Measurements from ENCODE around the gene PIH1D2.

PIH1D2 gene

DNA sequence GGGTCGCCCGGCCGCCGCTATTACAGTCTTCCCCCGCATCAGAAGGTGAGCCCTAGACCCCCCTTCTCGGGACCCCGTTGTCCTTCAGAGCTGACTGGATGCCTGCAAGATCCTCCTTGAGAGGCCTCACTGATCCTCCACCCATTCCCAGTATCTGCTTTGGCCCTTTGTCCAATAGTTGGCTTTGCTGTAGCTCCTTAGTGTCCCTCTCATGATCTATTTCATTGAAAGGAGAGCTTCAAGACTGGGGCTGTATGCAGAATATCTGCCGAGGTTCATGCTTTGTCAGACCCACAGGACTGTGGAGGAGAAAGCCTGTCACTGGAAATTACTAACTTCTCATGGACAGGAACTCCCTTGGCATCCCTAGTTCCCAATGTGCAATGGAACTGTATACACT is 48.1 kb downstream of the PIH1D2 start (continued):
- TF ChIP-seq, protein P1, sequence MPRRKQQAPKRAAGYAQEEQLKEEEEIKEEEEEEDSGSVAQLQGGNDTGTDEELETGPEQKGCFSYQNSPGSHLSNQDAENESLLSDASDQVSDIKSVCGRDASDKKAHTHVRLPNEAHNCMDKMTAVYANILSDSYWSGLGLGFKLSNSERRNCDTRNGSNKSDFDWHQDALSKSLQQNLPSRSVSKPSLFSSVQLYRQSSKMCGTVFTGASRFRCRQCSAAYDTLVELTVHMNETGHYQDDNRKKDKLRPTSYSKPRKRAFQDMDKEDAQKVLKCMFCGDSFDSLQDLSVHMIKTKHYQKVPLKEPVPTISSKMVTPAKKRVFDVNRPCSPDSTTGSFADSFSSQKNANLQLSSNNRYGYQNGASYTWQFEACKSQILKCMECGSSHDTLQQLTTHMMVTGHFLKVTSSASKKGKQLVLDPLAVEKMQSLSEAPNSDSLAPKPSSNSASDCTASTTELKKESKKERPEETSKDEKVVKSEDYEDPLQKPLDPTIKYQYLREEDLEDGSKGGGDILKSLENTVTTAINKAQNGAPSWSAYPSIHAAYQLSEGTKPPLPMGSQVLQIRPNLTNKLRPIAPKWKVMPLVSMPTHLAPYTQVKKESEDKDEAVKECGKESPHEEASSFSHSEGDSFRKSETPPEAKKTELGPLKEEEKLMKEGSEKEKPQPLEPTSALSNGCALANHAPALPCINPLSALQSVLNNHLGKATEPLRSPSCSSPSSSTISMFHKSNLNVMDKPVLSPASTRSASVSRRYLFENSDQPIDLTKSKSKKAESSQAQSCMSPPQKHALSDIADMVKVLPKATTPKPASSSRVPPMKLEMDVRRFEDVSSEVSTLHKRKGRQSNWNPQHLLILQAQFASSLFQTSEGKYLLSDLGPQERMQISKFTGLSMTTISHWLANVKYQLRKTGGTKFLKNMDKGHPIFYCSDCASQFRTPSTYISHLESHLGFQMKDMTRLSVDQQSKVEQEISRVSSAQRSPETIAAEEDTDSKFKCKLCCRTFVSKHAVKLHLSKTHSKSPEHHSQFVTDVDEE (CRISPR knock-in tag; IDR thresholded peaks at IDR 0.05): no peak

DNA sequence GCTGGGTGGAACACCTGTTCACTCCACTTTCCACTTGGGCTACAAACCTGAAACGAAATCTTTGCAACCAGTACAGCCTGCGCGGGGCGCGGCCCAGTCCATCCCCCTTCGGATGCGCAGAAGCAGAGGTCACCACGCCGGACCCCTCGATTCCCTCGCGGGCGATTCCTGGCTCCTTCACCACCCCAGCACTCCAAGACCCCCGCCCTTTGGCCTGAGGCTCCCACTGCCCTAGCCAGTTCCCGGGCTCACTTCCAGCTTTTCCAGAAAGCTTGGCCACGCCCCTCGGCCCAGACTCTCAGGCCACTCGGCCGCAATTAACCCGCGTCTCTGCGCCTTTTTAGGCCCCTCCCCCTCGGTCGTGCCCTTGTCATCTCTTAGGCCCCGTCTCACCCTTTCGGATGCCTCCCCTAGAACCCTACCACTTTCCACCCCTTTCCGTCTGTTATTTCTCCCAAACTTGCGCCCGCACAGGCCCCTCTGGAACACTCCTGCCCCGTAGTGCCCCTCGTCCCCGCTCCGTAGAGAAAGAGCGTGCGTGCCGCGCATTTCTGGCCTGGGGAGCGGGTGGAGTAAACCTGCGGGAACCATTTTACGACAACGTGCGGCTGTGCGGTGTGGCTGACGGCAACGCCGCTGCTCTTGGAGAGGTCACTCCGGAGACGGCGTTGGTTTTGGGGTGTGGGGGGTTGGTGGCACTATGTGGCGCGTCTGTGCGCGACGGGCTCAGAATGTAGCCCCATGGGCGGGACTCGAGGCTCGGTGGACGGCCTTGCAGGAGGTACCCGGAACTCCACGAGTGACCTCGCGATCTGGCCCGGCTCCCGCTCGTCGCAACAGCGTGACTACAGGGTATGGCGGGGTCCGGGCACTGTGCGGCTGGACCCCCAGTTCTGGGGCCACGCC is 48.8 kb downstream of the PIH1D2 start, which contains the start of gene DLAT:
Gene DLAT, plus strand, starts transcription at position 636 of the 906 bp plus-strand sequence. Its CDS starts 65 bp downstream, at position 701.
- TF ChIP-seq ZFP3 (CRISPR knock-in tag; IDR thresholded peaks at IDR 0.05): no peak
- TF ChIP-seq ARNTL (CRISPR knock-in tag; IDR thresholded peaks at IDR 0.05; ENCODE audit: borderline replicate concordance, low read depth): no peak
- TF ChIP-seq, protein P2, sequence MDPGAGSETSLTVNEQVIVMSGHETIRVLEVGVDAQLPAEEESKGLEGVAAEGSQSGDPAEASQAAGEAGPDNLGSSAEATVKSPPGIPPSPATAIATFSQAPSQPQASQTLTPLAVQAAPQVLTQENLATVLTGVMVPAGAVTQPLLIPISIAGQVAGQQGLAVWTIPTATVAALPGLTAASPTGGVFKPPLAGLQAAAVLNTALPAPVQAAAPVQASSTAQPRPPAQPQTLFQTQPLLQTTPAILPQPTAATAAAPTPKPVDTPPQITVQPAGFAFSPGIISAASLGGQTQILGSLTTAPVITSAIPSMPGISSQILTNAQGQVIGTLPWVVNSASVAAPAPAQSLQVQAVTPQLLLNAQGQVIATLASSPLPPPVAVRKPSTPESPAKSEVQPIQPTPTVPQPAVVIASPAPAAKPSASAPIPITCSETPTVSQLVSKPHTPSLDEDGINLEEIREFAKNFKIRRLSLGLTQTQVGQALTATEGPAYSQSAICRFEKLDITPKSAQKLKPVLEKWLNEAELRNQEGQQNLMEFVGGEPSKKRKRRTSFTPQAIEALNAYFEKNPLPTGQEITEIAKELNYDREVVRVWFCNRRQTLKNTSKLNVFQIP (CRISPR knock-in tag; IDR thresholded peaks at IDR 0.05; ENCODE audit: borderline replicate concordance, low read depth): 0 out of 2 replicates have a peak, but pooled peaks have one; percentile 12
- TF ChIP-seq, protein P3, sequence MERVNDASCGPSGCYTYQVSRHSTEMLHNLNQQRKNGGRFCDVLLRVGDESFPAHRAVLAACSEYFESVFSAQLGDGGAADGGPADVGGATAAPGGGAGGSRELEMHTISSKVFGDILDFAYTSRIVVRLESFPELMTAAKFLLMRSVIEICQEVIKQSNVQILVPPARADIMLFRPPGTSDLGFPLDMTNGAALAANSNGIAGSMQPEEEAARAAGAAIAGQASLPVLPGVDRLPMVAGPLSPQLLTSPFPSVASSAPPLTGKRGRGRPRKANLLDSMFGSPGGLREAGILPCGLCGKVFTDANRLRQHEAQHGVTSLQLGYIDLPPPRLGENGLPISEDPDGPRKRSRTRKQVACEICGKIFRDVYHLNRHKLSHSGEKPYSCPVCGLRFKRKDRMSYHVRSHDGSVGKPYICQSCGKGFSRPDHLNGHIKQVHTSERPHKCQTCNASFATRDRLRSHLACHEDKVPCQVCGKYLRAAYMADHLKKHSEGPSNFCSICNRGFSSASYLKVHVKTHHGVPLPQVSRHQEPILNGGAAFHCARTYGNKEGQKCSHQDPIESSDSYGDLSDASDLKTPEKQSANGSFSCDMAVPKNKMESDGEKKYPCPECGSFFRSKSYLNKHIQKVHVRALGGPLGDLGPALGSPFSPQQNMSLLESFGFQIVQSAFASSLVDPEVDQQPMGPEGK (CRISPR knock-in tag; IDR thresholded peaks at IDR 0.05; ENCODE audit: borderline replicate concordance): peak; percentile 21; the same call in 1 of the 2 replicates
- TF ChIP-seq ZFP30 (CRISPR knock-in tag; IDR thresholded peaks at IDR 0.05): no peak
- TF ChIP-seq, protein P4, sequence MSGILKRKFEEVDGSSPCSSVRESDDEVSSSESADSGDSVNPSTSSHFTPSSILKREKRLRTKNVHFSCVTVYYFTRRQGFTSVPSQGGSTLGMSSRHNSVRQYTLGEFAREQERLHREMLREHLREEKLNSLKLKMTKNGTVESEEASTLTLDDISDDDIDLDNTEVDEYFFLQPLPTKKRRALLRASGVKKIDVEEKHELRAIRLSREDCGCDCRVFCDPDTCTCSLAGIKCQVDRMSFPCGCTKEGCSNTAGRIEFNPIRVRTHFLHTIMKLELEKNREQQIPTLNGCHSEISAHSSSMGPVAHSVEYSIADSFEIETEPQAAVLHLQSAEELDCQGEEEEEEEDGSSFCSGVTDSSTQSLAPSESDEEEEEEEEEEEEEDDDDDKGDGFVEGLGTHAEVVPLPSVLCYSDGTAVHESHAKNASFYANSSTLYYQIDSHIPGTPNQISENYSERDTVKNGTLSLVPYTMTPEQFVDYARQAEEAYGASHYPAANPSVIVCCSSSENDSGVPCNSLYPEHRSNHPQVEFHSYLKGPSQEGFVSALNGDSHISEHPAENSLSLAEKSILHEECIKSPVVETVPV (CRISPR knock-in tag; IDR thresholded peaks at IDR 0.05): no peak
- TF ChIP-seq ZNF8 (CRISPR knock-in tag; IDR thresholded peaks at IDR 0.05): no peak
- no peak for TF ChIP-seq TCF4 (CRISPR knock-in tag; IDR thresholded peaks at IDR 0.05; ENCODE audit: borderline replicate concordance)
- no peak for TF ChIP-seq ZNF565 (CRISPR knock-in tag; conservative IDR thresholded peaks at IDR 0.05; ENCODE audit: low read depth)
- TF ChIP-seq, protein P5, sequence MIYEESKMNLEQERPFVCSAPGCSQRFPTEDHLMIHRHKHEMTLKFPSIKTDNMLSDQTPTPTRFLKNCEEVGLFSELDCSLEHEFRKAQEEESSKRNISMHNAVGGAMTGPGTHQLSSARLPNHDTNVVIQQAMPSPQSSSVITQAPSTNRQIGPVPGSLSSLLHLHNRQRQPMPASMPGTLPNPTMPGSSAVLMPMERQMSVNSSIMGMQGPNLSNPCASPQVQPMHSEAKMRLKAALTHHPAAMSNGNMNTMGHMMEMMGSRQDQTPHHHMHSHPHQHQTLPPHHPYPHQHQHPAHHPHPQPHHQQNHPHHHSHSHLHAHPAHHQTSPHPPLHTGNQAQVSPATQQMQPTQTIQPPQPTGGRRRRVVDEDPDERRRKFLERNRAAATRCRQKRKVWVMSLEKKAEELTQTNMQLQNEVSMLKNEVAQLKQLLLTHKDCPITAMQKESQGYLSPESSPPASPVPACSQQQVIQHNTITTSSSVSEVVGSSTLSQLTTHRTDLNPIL (CRISPR knock-in tag; IDR thresholded peaks at IDR 0.05; ENCODE audit: low read depth): no peak
- ATAC-seq: peak; percentile 91

DNA sequence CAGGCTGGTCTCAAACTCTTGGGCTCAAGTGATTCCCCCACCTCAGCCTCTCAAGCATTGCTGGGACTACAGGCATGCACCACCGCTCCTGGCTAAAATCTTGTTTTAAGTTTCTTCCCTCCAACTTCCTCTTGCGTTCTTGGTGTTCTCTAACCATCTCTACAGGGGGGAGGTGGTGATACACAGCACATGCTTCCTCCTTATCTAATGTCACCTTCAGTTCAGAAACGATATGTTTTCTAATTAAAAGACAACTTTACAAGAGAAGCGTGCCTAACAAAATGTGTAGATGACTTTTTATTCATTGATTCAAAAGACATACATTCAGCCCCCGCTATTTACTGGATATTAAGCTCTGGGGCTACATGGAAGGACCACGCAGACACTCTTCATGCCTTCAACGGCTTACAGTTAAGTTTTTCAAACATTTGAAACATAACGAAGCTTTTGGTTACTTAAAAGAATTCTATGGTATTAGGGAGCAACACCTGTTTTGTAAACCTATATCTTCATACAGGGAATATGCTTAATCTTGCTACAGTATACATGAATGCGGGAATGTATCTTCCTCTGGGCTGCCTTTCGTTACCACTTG is 49.5 kb downstream of the PIH1D2 start:
- TF ChIP-seq GLIS3 (CRISPR knock-in tag; IDR thresholded peaks at IDR 0.05) (no peak), PPARA (CRISPR knock-in tag; IDR thresholded peaks at IDR 0.05; ENCODE audit: borderline replicate concordance) (no peak), ZFP30 (CRISPR knock-in tag; IDR thresholded peaks at IDR 0.05) (no peak), TCF4 (CRISPR knock-in tag; IDR thresholded peaks at IDR 0.05; ENCODE audit: borderline replicate concordance) (no peak)
- TF ChIP-seq, protein P2 (CRISPR knock-in tag; IDR thresholded peaks at IDR 0.05; ENCODE audit: borderline replicate concordance, low read depth): no peak
- no peak for ATAC-seq

All from SK-N-SH treated with all-trans-retinoic acid at 6 μM for 48 hours (cell line).